Diencephalon (tissue), 1 donor: ENCODE data around the gene EFNA2. TPM values are rescaled to one million over a fixed set of nuclear protein-coding genes. Genes with fewer than 3 reads are reported as not detected.

ENCODE experiments used
- total RNA-seq: library from RNA; depleted of rRNA; stranded (reverse); fragments of >200 nt; gene quantifications from one replicate; pipeline ENCODE4 v1.2.3, GENCODE V29; 2014

Gene EFNA2
- total RNA-seq = 12.5 TPM

GRCh38 chr19:1285737-1286360 is at the start of gene EFNA2:
Gene EFNA2 (plus strand): TSS chr19:1285873. CDS start chr19:1286169, 296 bp downstream.

GRCh38 chr19:1237754-1238368 is 47.8 kb upstream of the EFNA2 start, which contains the start of gene CBARP:
Gene CBARP (minus strand): TSS chr19:1238005. CDS start chr19:1236100, 1,905 bp downstream.

GRCh38 chr19:1241417-1242095 is 44.1 kb upstream of the EFNA2 start, which contains the start of gene ATP5F1D:
Gene ATP5F1D (plus strand): TSS chr19:1241751. CDS start chr19:1241851, 100 bp downstream.

GRCh38 chr19:1248139-1248785 is 37.4 kb upstream of the EFNA2 start, which contains the start of gene MIDN:
Gene MIDN (plus strand): TSS chr19:1248583. CDS start chr19:1250297, 1,714 bp downstream.

GRCh38 chr19:1269065-1269477 is 16.6 kb upstream of the EFNA2 start, which contains the start of gene CIRBP:
Gene CIRBP (plus strand): TSS chr19:1269332. CDS start chr19:1270934, 1,602 bp downstream.

GRCh38 chr19:1275260-1275975 is 10.3 kb upstream of the EFNA2 start, which contains the start of gene FAM174C:
Gene FAM174C (plus strand): TSS chr19:1275530. CDS start chr19:1275550, 20 bp downstream.

Other genes with a start within 250 kb of the EFNA2 start
- gene ABCA7, start 245.8 kb upstream of the EFNA2 start, total RNA-seq = 11.8 TPM
- 2.5 TPM for gene ARHGAP45, start 218.7 kb upstream of the EFNA2 start, total RNA-seq
- gene POLR2E, start 190.5 kb upstream of the EFNA2 start, total RNA-seq = 55.4 TPM
- gene GPX4, start 181.9 kb upstream of the EFNA2 start, total RNA-seq = 187 TPM
- 4.4 TPM for gene SBNO2, start 111.6 kb upstream of the EFNA2 start, total RNA-seq
- gene STK11, start 80.1 kb upstream of the EFNA2 start, total RNA-seq = 45.7 TPM
- 12.9 TPM for gene CBARP, start 47.9 kb upstream of the EFNA2 start, total RNA-seq
- gene ATP5F1D, start 44.1 kb upstream of the EFNA2 start, total RNA-seq = 18.5 TPM
- 14.1 TPM for gene MIDN, start 37.3 kb upstream of the EFNA2 start, total RNA-seq
- gene CIRBP, start 16.5 kb upstream of the EFNA2 start, total RNA-seq = 512 TPM
- gene FAM174C, start 10.3 kb upstream of the EFNA2 start, total RNA-seq = 5.8 TPM
- 44.8 TPM for gene NDUFS7, start 98.0 kb downstream of the EFNA2 start, total RNA-seq
- 22.1 TPM for gene GAMT, start 115.7 kb downstream of the EFNA2 start, total RNA-seq
- 27.2 TPM for gene DAZAP1, start 121.7 kb downstream of the EFNA2 start, total RNA-seq
- 300 TPM for gene RPS15, start 152.5 kb downstream of the EFNA2 start, total RNA-seq
- 122 TPM for gene APC2, start 164.2 kb downstream of the EFNA2 start, total RNA-seq
- gene C19orf25, start 193.3 kb downstream of the EFNA2 start, total RNA-seq = 22.8 TPM
- gene PCSK4, start 204.5 kb downstream of the EFNA2 start, total RNA-seq = 3.9 TPM
- 5.1 TPM for gene REEP6, start 205.3 kb downstream of the EFNA2 start, total RNA-seq
- not detected for gene ADAMTSL5, start 227.1 kb downstream of the EFNA2 start, total RNA-seq
- 0.23 TPM for gene PLK5, start 238.2 kb downstream of the EFNA2 start, total RNA-seq